ENCODE data around the gene GMCL2.

GMCL2 gene

GRCh38 chr5:178211095-178212048 lies 24.2 kb upstream of the GMCL2 start:
- WGBS: 90% methylated on average over 8 of the region's 8 CpGs
- H3K9me3 ChIP-seq (ENCODE audit: insufficient read depth, low read depth, low read length): no peaks in the 10 kb centered on the region
- peaks cover 100% of the 10 kb centered on the region for H3K36me3 ChIP-seq (ENCODE audit: insufficient read depth, low read length)
- H3K27me3 ChIP-seq (ENCODE audit: insufficient read depth, low read length): no peaks in the 10 kb centered on the region
- no peak overlapping the region for H3K9ac ChIP-seq (ENCODE audit: low read depth, low read length)
- H3K4me3 ChIP-seq (ENCODE audit: low read length): no peak overlapping the region
- no peak overlapping the region; the same call in 1 of the 2 replicates for H3K27ac ChIP-seq (ENCODE audit: low read depth, low read length)
- peaks cover 5% of the 10 kb centered on the region; the same call in 1 of the 2 replicates for H3K4me1 ChIP-seq (ENCODE audit: insufficient read depth, low read length)

GRCh38 chr5:178210686-178211085 lies 23.5 kb upstream of the GMCL2 start:
- no peak overlapping the region for H3K27ac ChIP-seq (ENCODE audit: low read depth, low read length)
- peaks cover 100% of the 10 kb centered on the region for H3K36me3 ChIP-seq (ENCODE audit: insufficient read depth, low read length)
- peaks cover 12% of the 10 kb centered on the region for H3K4me1 ChIP-seq (ENCODE audit: insufficient read depth, low read length)
- H3K9me3 ChIP-seq (ENCODE audit: insufficient read depth, low read depth, low read length): no peaks in the 10 kb centered on the region
- no peaks in the 10 kb centered on the region for H3K27me3 ChIP-seq (ENCODE audit: insufficient read depth, low read length)
- H3K9ac ChIP-seq (ENCODE audit: low read depth, low read length): no peak overlapping the region
- H3K4me3 ChIP-seq (ENCODE audit: low read length): no peak overlapping the region
- WGBS: over 99% methylated on average over 5 of the region's 5 CpGs

GRCh38 chr5:178210073-178210535 lies 22.9 kb upstream of the GMCL2 start:
- peaks cover 99% of the 10 kb centered on the region for H3K36me3 ChIP-seq (ENCODE audit: insufficient read depth, low read length)
- no peak overlapping the region for H3K9ac ChIP-seq (ENCODE audit: low read depth, low read length)
- no peak overlapping the region for H3K4me3 ChIP-seq (ENCODE audit: low read length)
- H3K27me3 ChIP-seq (ENCODE audit: insufficient read depth, low read length): no peaks in the 10 kb centered on the region
- WGBS: 96% methylated on average over 18 of the region's 18 CpGs
- H3K9me3 ChIP-seq (ENCODE audit: insufficient read depth, low read depth, low read length): no peaks in the 10 kb centered on the region
- no peak overlapping the region for H3K27ac ChIP-seq (ENCODE audit: low read depth, low read length)
- H3K4me1 ChIP-seq (ENCODE audit: insufficient read depth, low read length): peaks cover 13% of the 10 kb centered on the region

GRCh38 chr5:178209334-178210072 lies 22.3 kb upstream of the GMCL2 start:
- 95% methylated on average over 8 of the region's 8 CpGs for WGBS

GRCh38 chr5:178208540-178209227 lies 21.5 kb upstream of the GMCL2 start:
- Histone ChIP-seq H3K9me3 (ENCODE audit: insufficient read depth, low read depth, low read length) (no peaks in the 10 kb centered on the region), H3K27ac (ENCODE audit: low read depth, low read length) (no peak overlapping the region; the same call in 1 of the 2 replicates), H3K27me3 (ENCODE audit: insufficient read depth, low read length) (no peaks in the 10 kb centered on the region), H3K4me3 (ENCODE audit: low read length) (no peak overlapping the region), H3K9ac (ENCODE audit: low read depth, low read length) (no peak overlapping the region), H3K36me3 (ENCODE audit: insufficient read depth, low read length) (peaks cover 84% of the 10 kb centered on the region), H3K4me1 (ENCODE audit: insufficient read depth, low read length) (peaks cover 13% of the 10 kb centered on the region)
- 93% methylated on average over 5 of the region's 5 CpGs for WGBS

More at GRCh38 chr5:178209334-178210072, 22.3 kb upstream of the GMCL2 start:
- H3K9ac ChIP-seq (ENCODE audit: low read depth, low read length): no peak overlapping the region
- H3K4me3 ChIP-seq (ENCODE audit: low read length): no peak overlapping the region
- no peaks in the 10 kb centered on the region for H3K9me3 ChIP-seq (ENCODE audit: insufficient read depth, low read depth, low read length)
- no peak overlapping the region for H3K27ac ChIP-seq (ENCODE audit: low read depth, low read length)
- H3K4me1 ChIP-seq (ENCODE audit: insufficient read depth, low read length): peaks cover 13% of the 10 kb centered on the region
- H3K36me3 ChIP-seq (ENCODE audit: insufficient read depth, low read length): peaks cover 93% of the 10 kb centered on the region
- H3K27me3 ChIP-seq (ENCODE audit: insufficient read depth, low read length): no peaks in the 10 kb centered on the region

GRCh38 chr5:178207917-178208280 lies 20.7 kb upstream of the GMCL2 start:
- H3K36me3 ChIP-seq (ENCODE audit: insufficient read depth, low read length): peaks cover 77% of the 10 kb centered on the region
- no peaks in the 10 kb centered on the region for H3K9me3 ChIP-seq (ENCODE audit: insufficient read depth, low read depth, low read length)
- 91% methylated on average over 1 of the region's 1 CpG for WGBS
- H3K4me3 ChIP-seq (ENCODE audit: low read length): peak overlapping the region; percentile 27; the same call in 1 of the 2 replicates
- H3K4me1 ChIP-seq (ENCODE audit: insufficient read depth, low read length): peaks cover 13% of the 10 kb centered on the region
- H3K9ac ChIP-seq (ENCODE audit: low read depth, low read length): 0 out of 2 replicates have a peak overlapping the region, but pooled peaks have one; percentile 22
- H3K27ac ChIP-seq (ENCODE audit: low read depth, low read length): no peak overlapping the region
- no peaks in the 10 kb centered on the region for H3K27me3 ChIP-seq (ENCODE audit: insufficient read depth, low read length)

- peaks cover 13% of the 10 kb centered on the region for H3K4me1 ChIP-seq (ENCODE audit: insufficient read depth, low read length)
- H3K36me3 ChIP-seq (ENCODE audit: insufficient read depth, low read length): peaks cover 71% of the 10 kb centered on the region
- H3K27ac ChIP-seq (ENCODE audit: low read depth, low read length): no peak overlapping the region
- 0 out of 2 replicates have a peak overlapping the region, but pooled peaks have one; percentile 22 for H3K9ac ChIP-seq (ENCODE audit: low read depth, low read length)
- H3K9me3 ChIP-seq (ENCODE audit: insufficient read depth, low read depth, low read length): no peaks in the 10 kb centered on the region
- H3K4me3 ChIP-seq (ENCODE audit: low read length): peak overlapping the region; percentile 97; the same call in 1 of the 2 replicates
- no peaks in the 10 kb centered on the region for H3K27me3 ChIP-seq (ENCODE audit: insufficient read depth, low read length)
- 93% methylated on average over 5 of the region's 5 CpGs for WGBS
Measured at GRCh38 chr5:178207183-178207916, 20.2 kb upstream of the GMCL2 start.

- H3K9me3 ChIP-seq (ENCODE audit: insufficient read depth, low read depth, low read length): no peaks in the 10 kb centered on the region
Measured at GRCh38 chr5:178206166-178207101, 19.3 kb upstream of the GMCL2 start.

GRCh38 chr5:178205749-178206047 lies 18.5 kb upstream of the GMCL2 start:
- H3K9ac ChIP-seq (ENCODE audit: low read depth, low read length): peak overlapping the region; percentile 99
- 0 out of 2 replicates have a peak, but pooled peaks cover 5% of the 10 kb centered on the region for H3K27me3 ChIP-seq (ENCODE audit: insufficient read depth, low read length)
- 4% methylated on average over 5 of the region's 5 CpGs for WGBS
- peaks cover 13% of the 10 kb centered on the region for H3K4me1 ChIP-seq (ENCODE audit: insufficient read depth, low read length)
- peak overlapping the region; percentile 97 for H3K4me3 ChIP-seq (ENCODE audit: low read length)
- H3K36me3 ChIP-seq (ENCODE audit: insufficient read depth, low read length): peaks cover 55% of the 10 kb centered on the region
- H3K9me3 ChIP-seq (ENCODE audit: insufficient read depth, low read depth, low read length): no peaks in the 10 kb centered on the region
- peak overlapping the region; percentile 52 for H3K27ac ChIP-seq (ENCODE audit: low read depth, low read length)

More at GRCh38 chr5:178206166-178207101, 19.3 kb upstream of the GMCL2 start:
- Histone ChIP-seq H3K9ac (ENCODE audit: low read depth, low read length) (peak overlapping the region; percentile 99), H3K27me3 (ENCODE audit: insufficient read depth, low read length) (0 out of 2 replicates have a peak, but pooled peaks cover 5% of the 10 kb centered on the region), H3K4me1 (ENCODE audit: insufficient read depth, low read length) (peaks cover 13% of the 10 kb centered on the region), H3K4me3 (ENCODE audit: low read length) (peak overlapping the region; percentile 97), H3K27ac (ENCODE audit: low read depth, low read length) (no peak overlapping the region), H3K36me3 (ENCODE audit: insufficient read depth, low read length) (peaks cover 62% of the 10 kb centered on the region)
- WGBS: 59% methylated on average over 12 of the region's 12 CpGs
